RPMI7951 (cell line): ENCODE results near the gene IMMP2L. TPM values are rescaled to one million over a fixed set of nuclear protein-coding genes. Genes with fewer than 3 reads are reported as not detected.

ENCODE experiments used
- DNase-seq: peaks from one replicate; pipeline ENCODE4 v3.0.0-alpha.2; 2012; ENCODE audit warnings: low read depth
- total RNA-seq: library from RNA; depleted of rRNA; stranded (reverse); fragments of >200 nt; shearing (Covaris generic); gene quantifications from 2 replicates; pipeline ENCODE4 v1.2.3, GENCODE V29; 2014

The IMMP2L gene
- total RNA-seq, 1 experiment from 2014 or later, result 10.5 TPM

GRCh38 chr7:111215550-111215949 is 346.7 kb downstream of the IMMP2L start:
- DNase-seq, result no peak

- no peak for DNase-seq
These were observed 349.3 kb downstream of the IMMP2L start for GRCh38 chr7:111212857-111213523.

- no peak for DNase-seq
These were observed 351.3 kb downstream of the IMMP2L start for GRCh38 chr7:111210996-111211395.

GRCh38 chr7:111210043-111210442 is 352.2 kb downstream of the IMMP2L start:
- DNase-seq, result no peak

GRCh38 chr7:111205251-111205650 is 357.0 kb downstream of the IMMP2L start:
- no peak for DNase-seq

GRCh38 chr7:111202321-111202720 is 360.0 kb downstream of the IMMP2L start:
- DNase-seq, result no peak

- no peak for DNase-seq
These were observed 362.6 kb downstream of the IMMP2L start for GRCh38 chr7:111199643-111200042.

GRCh38 chr7:111198255-111198654 is 364.0 kb downstream of the IMMP2L start:
- peak; percentile 97 for DNase-seq

GRCh38 chr7:111196655-111197054 is 365.6 kb downstream of the IMMP2L start:
- DNase-seq, result no peak

GRCh38 chr7:111192614-111193413 is 369.5 kb downstream of the IMMP2L start:
- no peak for DNase-seq

- no peak for DNase-seq
These were observed 371.5 kb downstream of the IMMP2L start for GRCh38 chr7:111190804-111191203.

GRCh38 chr7:111184987-111185386 is 377.3 kb downstream of the IMMP2L start:
- DNase-seq, result no peak

GRCh38 chr7:111183321-111183720 is 379.0 kb downstream of the IMMP2L start:
- no peak for DNase-seq

GRCh38 chr7:111180338-111180737 is 382.0 kb downstream of the IMMP2L start:
- DNase-seq, result no peak

GRCh38 chr7:111175908-111176441 is 386.3 kb downstream of the IMMP2L start:
- DNase-seq, result no peak

GRCh38 chr7:111174510-111174909 is 387.8 kb downstream of the IMMP2L start:
- DNase-seq, result no peak

- DNase-seq, result no peak
These were observed 388.3 kb downstream of the IMMP2L start for GRCh38 chr7:111173990-111174389.

GRCh38 chr7:111173528-111173927 is 388.8 kb downstream of the IMMP2L start:
- no peak for DNase-seq

GRCh38 chr7:111172564-111173257 is 389.6 kb downstream of the IMMP2L start:
- DNase-seq, result no peak

GRCh38 chr7:111168182-111168581 is 394.1 kb downstream of the IMMP2L start:
- peak; percentile 16 for DNase-seq

GRCh38 chr7:111164442-111164841 is 397.9 kb downstream of the IMMP2L start:
- peak; percentile 1 for DNase-seq

- DNase-seq, result no peak
These were observed 399.6 kb downstream of the IMMP2L start for GRCh38 chr7:111162692-111163091.
